HG03175 (cell line): ENCODE measurements around the gene TAF1B.
A peak's percentile ranks its signal among the peaks of the same experiment; 100 is the strongest.

Experiments
- ATAC-seq: cut with Tn5 transposase; IDR thresholded peaks from one replicate; pipeline ENCODE4 v1.9.1; 2021; ENCODE audit warnings: mild to moderate bottlenecking, moderate library complexity; ENCODE audit not compliant: unreplicated experiment

The TAF1B gene

GRCh38 chr2:9937968-9938367, 94.7 kb downstream of the TAF1B start:
- no peak for ATAC-seq

GRCh38 chr2:9939587-9940485, 96.6 kb downstream of the TAF1B start:
- no peak for ATAC-seq

GRCh38 chr2:9941196-9941995, 98.1 kb downstream of the TAF1B start:
- ATAC-seq, result no peak

- no peak for ATAC-seq
These were observed 98.7 kb downstream of the TAF1B start for GRCh38 chr2:9941996-9942390.

GRCh38 chr2:9944330-9944758, 101.1 kb downstream of the TAF1B start:
- no peak for ATAC-seq

GRCh38 chr2:9945596-9945995, 102.3 kb downstream of the TAF1B start:
- no peak for ATAC-seq

GRCh38 chr2:9946076-9946475, 102.8 kb downstream of the TAF1B start:
- no peak for ATAC-seq

- no peak for ATAC-seq
These were observed 103.5 kb downstream of the TAF1B start for GRCh38 chr2:9946818-9947217.

GRCh38 chr2:9948721-9949120, 105.4 kb downstream of the TAF1B start:
- no peak for ATAC-seq

- no peak for ATAC-seq
These were observed 106.1 kb downstream of the TAF1B start for GRCh38 chr2:9949239-9949991.

- no peak for ATAC-seq
These were observed 106.8 kb downstream of the TAF1B start for GRCh38 chr2:9949992-9950520.

- peak; percentile 35 for ATAC-seq
These were observed 107.4 kb downstream of the TAF1B start for GRCh38 chr2:9950521-9951271.

GRCh38 chr2:9951272-9951521, 107.9 kb downstream of the TAF1B start:
- ATAC-seq, result no peak

- ATAC-seq, result peak; percentile 96
These were observed 108.4 kb downstream of the TAF1B start, which contains the start of gene GRHL1 for GRCh38 chr2:9951522-9952285. GRHL1 (plus strand) TSS chr2:9951693; CDS start chr2:9951834, 141 bp downstream.

GRCh38 chr2:9952286-9952737, 109.0 kb downstream of the TAF1B start:
- no peak for ATAC-seq

GRCh38 chr2:9952856-9953503, 109.7 kb downstream of the TAF1B start:
- ATAC-seq, result no peak

- no peak for ATAC-seq
These were observed 110.9 kb downstream of the TAF1B start for GRCh38 chr2:9954136-9954535.

GRCh38 chr2:9958057-9958456, 114.8 kb downstream of the TAF1B start:
- ATAC-seq, result no peak

- ATAC-seq, result no peak
These were observed 116.0 kb downstream of the TAF1B start for GRCh38 chr2:9959262-9959661.
